IMR-90 (cell line): ENCODE measurements around the gene LZTS3. TPM values are rescaled to one million over a fixed set of nuclear protein-coding genes. Genes with fewer than 3 reads are reported as not detected.

Experiments
- ATAC-seq: fragments of 200-7000 bp; cut with Tn5 transposase; 2 replicates; pipeline ENCODE4 v1.9.1; 2020; ENCODE audit warnings: low read depth, mild to moderate bottlenecking, moderate library complexity
- BruUV-seq: library from RNA; stranded (reverse); fragments of 400-500 nt; replicated peaks from 2 replicates; lab custom pipeline; 2021; lab: Mats Ljungman, UMichigan
- CTCF ChIA-PET: fragments of 300-600 bp; formaldehyde crosslinking; extraction: SDS; loops from one replicate; lab custom pipeline; 2021; ENCODE audit warnings: antibody characterized with exemption; lab: Yijun Ruan, JAX
- POLR2A ChIA-PET: fragments of 300-600 bp; sonication (Branson Sonifier 250); formaldehyde crosslinking; loops from one replicate; lab custom pipeline; 2022; ENCODE audit warnings: antibody characterized with exemption; ENCODE audit not compliant: unreplicated experiment; lab: Charles Lee
- DNase-seq: peaks from one replicate; pipeline ENCODE4 v3.0.0; 2013
- H2AFZ ChIP-seq: replicated peaks from 2 replicates; pipeline ENCODE3; 2013; ENCODE audit warnings: low read length, mild to moderate bottlenecking; ENCODE audit not compliant: poor library complexity
- H2AK5ac ChIP-seq: 2 replicates; pipeline ENCODE4 v1.6.1; 2013; ENCODE audit warnings: low read depth, low read length, inconsistent platforms
- H2AK9ac ChIP-seq: replicated peaks from 2 replicates; pipeline ENCODE3; 2013; ENCODE audit warnings: mild to moderate bottlenecking, low read depth, low read length, moderate library complexity; ENCODE audit not compliant: poor library complexity
- H2BK120ac ChIP-seq: 2 replicates; pipeline ENCODE4 v1.6.1; 2013; ENCODE audit warnings: low read depth, low read length, inconsistent platforms
- H2BK15ac ChIP-seq: 3 replicates; pipeline ENCODE4 v1.6.1; 2013; ENCODE audit warnings: low read depth, low read length, inconsistent platforms
- H2BK20ac ChIP-seq: 2 replicates; pipeline ENCODE4 v1.6.1; 2013; ENCODE audit warnings: low read depth, mild to moderate bottlenecking, inconsistent platforms, low read length, moderate library complexity
- H2BK5ac ChIP-seq: 2 replicates; pipeline ENCODE4 v1.6.1; 2013; ENCODE audit warnings: mild to moderate bottlenecking, low read depth, low read length, inconsistent platforms; ENCODE audit not compliant: poor library complexity, severe bottlenecking
- H3K14ac ChIP-seq: replicated peaks from 2 replicates; pipeline ENCODE4 v1.6.1; 2013; ENCODE audit warnings: low read depth, low read length, inconsistent platforms
- H3K18ac ChIP-seq: 2 replicates; pipeline ENCODE4 v1.6.1; 2013; ENCODE audit warnings: low read depth, low read length, control low read depth
- H3K23ac ChIP-seq: 2 replicates; pipeline ENCODE4 v1.6.1; 2013; ENCODE audit warnings: low read depth, low read length, inconsistent platforms
- H3K27ac ChIP-seq: 2 replicates; pipeline ENCODE4 v1.5.1; 2013; ENCODE audit warnings: mild to moderate bottlenecking, control low read depth, low read length; ENCODE audit not compliant: insufficient read depth
- H3K27me3 ChIP-seq: 2 replicates; pipeline ENCODE4 v1.6.1; 2013; ENCODE audit warnings: low read length; ENCODE audit not compliant: control insufficient read depth, insufficient read depth
- H3K36me3 ChIP-seq: 2 replicates; pipeline ENCODE4 v1.6.1; 2013; ENCODE audit warnings: low read length, mixed read lengths; ENCODE audit not compliant: control insufficient read depth, insufficient read depth
- H3K4ac ChIP-seq: 2 replicates; pipeline ENCODE4 v1.6.1; 2013; ENCODE audit warnings: low read depth, low read length, inconsistent platforms
- H3K4me1 ChIP-seq: 2 replicates; pipeline ENCODE4 v1.6.1; 2013; ENCODE audit warnings: low read length, mixed read lengths; ENCODE audit not compliant: control insufficient read depth, insufficient read depth
- H3K4me2 ChIP-seq: 2 replicates; pipeline ENCODE4 v1.6.1; 2013; ENCODE audit warnings: low read depth, mild to moderate bottlenecking, control low read depth, low read length, moderate library complexity
- H3K4me3 ChIP-seq: 2 replicates; pipeline ENCODE4 v1.5.1; 2013; ENCODE audit warnings: low read depth, mild to moderate bottlenecking, control low read depth, low read length, moderate library complexity; ENCODE audit not compliant: insufficient read depth
- H3K56ac ChIP-seq: 2 replicates; pipeline ENCODE4 v1.6.1; 2013; ENCODE audit warnings: low read length, inconsistent platforms; ENCODE audit not compliant: insufficient read depth; ENCODE audit errors: extremely low read depth
- H3K79me1 ChIP-seq, 2 experiments: 2 replicates each; pipeline ENCODE4 v1.6.1; 2013; ENCODE audit warnings: low read length in 2 of 2, inconsistent platforms in 1 of 2, low read depth in 1 of 2
- H3K9ac ChIP-seq: 2 replicates; pipeline ENCODE4 v1.6.1; 2013; ENCODE audit warnings: low read depth, low read length, control low read depth
- H3K9me1 ChIP-seq: 2 replicates; pipeline ENCODE4 v1.6.1; 2013; ENCODE audit warnings: low read length, inconsistent platforms; ENCODE audit not compliant: insufficient read depth
- H3K9me3 ChIP-seq: 2 replicates; pipeline ENCODE4 v1.6.1; 2013; ENCODE audit warnings: low read length; ENCODE audit not compliant: control insufficient read depth, insufficient read depth
- H4K20me1 ChIP-seq: 2 replicates; pipeline ENCODE4 v1.6.1; 2013; ENCODE audit warnings: low read length, inconsistent platforms; ENCODE audit not compliant: insufficient read depth
- H4K5ac ChIP-seq: 2 replicates; pipeline ENCODE4 v1.6.1; 2013; ENCODE audit warnings: mild to moderate bottlenecking, low read depth, low read length, control low read depth
- H4K8ac ChIP-seq, 2 experiments: 2 replicates each; pipeline ENCODE4 v1.6.1; 2013; ENCODE audit warnings: low read depth in 2 of 2, low read length in 2 of 2, control low read depth in 1 of 2, inconsistent platforms in 1 of 2
- H4K91ac ChIP-seq: 2 replicates; pipeline ENCODE4 v1.6.1; 2013; ENCODE audit warnings: low read depth, low read length, inconsistent platforms; ENCODE audit not compliant: insufficient read depth
- MAFK ChIP-seq: IDR thresholded peaks from 2 replicates; pipeline ENCODE4 v1.6.1; 2012; ENCODE audit warnings: low read depth, low read length, improper control_type of control experiment
- NFE2L2 ChIP-seq: fragments of 150-350 bp; IDR thresholded peaks from 2 replicates; pipeline ENCODE4 v1.6.1; 2016; ENCODE audit warnings: low read depth, mild to moderate bottlenecking, low read length
- RAD21 ChIP-seq: IDR thresholded peaks from 2 replicates; pipeline ENCODE4 v1.6.1; 2012; ENCODE audit warnings: low read length, improper control_type of control experiment
- RCOR1 ChIP-seq: IDR thresholded peaks from 2 replicates; pipeline ENCODE4 v1.6.1; 2012; ENCODE audit warnings: mild to moderate bottlenecking, low read length, improper control_type of control experiment; ENCODE audit not compliant: insufficient replicate concordance
- RFX5 ChIP-seq: IDR thresholded peaks from 2 replicates; pipeline ENCODE4 v1.8.0; 2012; ENCODE audit warnings: low read depth, mild to moderate bottlenecking, low read length, moderate library complexity
- WGBS, 2 experiments: methylation state at CpG; one replicate each; pipeline versions ENCODE4 v1.1.5 to v1.1.7; 2013; ENCODE audit warnings: missing lambda C conversion rate in 2 of 2; ENCODE audit not compliant: insufficient read length in 1 of 2; ENCODE audit errors: extremely low coverage in 2 of 2; 5-methylcytosine and 5-hydroxymethylcytosine counted together
- dilution Hi-C: fragments of 300-500 bp; cut with HindIII; formaldehyde crosslinking; loops from one replicate; pipeline ENCODE4 v1.14.3; 2018; ENCODE audit warnings: low sequenced_read_pairs; ENCODE audit not compliant: unreplicated experiment
- in situ Hi-C: fragments of 300-500 bp; cut with MboI; formaldehyde crosslinking; loops from 3 replicates; pipeline ENCODE4 v1.14.3; 2019; ENCODE audit warnings: low sequenced_read_pairs, inconsistent platforms, mixed read lengths
- intact Hi-C: fragments of 100-400 bp; cut with micrococcal nuclease; formaldehyde crosslinking; loops from 2 replicates; pipeline ENCODE4 v1.10.0; 2022
- polyA plus RNA-seq, 3 experiments: library from polyadenylated mRNA; depleted of rRNA; stranded (reverse); fragments of >200 nt; gene quantifications; 2 replicates each; pipeline ENCODE4 v1.2.3, GENCODE V29; 2012; ENCODE audit warnings: low replicate concordance in 1 of 3
- total RNA-seq: library from RNA; depleted of rRNA; stranded (reverse); fragments of >200 nt; gene quantifications from 2 replicates; pipeline ENCODE4 v1.2.3, GENCODE V29; 2012

The LZTS3 gene
- total and polyA plus RNA-seq, 2 of the 4 experiments (the other 2 are of a cell fraction), result 1.4 to 3.2 TPM

DNA sequence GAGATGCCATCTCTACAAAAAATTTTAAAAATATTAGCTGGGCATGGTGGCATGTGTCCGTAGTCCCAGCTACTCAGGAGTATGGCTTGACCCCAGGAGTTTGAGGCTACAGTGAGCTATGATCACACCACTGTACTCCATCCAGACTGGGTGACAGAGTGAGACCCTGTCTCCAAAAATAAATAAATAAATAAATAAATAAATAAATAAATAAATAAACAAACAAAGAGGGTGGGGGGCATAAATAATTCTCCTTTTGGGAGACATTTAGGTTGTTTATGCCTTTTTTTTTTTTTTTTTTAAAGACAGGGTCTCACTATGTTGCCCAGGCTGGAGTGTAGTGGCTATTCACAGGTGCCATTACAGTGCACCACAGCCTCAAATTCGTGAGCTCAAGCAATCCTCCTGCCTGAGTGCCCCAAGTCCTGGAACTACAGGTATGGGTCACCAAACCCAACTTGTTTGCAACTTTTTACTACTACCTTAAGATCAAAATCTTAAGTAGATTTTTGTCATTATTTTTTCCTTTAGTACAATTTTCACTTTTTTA lies 43.2 kb downstream of the LZTS3 start:
- no CpG with 5 or more reads among the region's 2 CpGs for whole genome bisulfite sequencing, 2 experiments
- no peak overlapping the region for H2BK120ac ChIP-seq
- no TSS peak for BruUV-seq
- CTCF ChIA-PET, result interaction anchor here (1.3 kb wide), 1 partner anchor 12 kb away, joined by 5 read pairs; no protein-coding TSS in a partner anchor
- dilution Hi-C loops (no loop called here), intact Hi-C loops (no loop called here), in situ Hi-C loops (no loop called here)
- no peak overlapping the region for H3K56ac ChIP-seq
- H3K18ac ChIP-seq, result no peak overlapping the region
- H3K27ac ChIP-seq, result no peak overlapping the region
- no peak overlapping the region for H2AK5ac ChIP-seq
- no peak overlapping the region for H3K4me2 ChIP-seq
- TF ChIP-seq RAD21 (no peak), RCOR1 (no peak), RFX5 (no peak), NFE2L2 (no peak), MAFK (no peak)
- no peak overlapping the region for H3K4ac ChIP-seq
- H2AFZ ChIP-seq, result no peak overlapping the region
- H3K23ac ChIP-seq, result no peak overlapping the region
- POLR2A ChIA-PET, result no interaction called here
- H4K20me1 ChIP-seq, result peaks cover 12% of the 10 kb centered on the region; the same call in 1 of the 2 replicates
- H4K8ac ChIP-seq, result no peak overlapping the region
- no peak overlapping the region for H3K4me3 ChIP-seq
- H3K9ac ChIP-seq, result no peak overlapping the region
- ATAC-seq (no peak), DNase-seq (no peak)
- H3K14ac ChIP-seq, result no peak overlapping the region
- no peaks in the 10 kb centered on the region for H3K9me3 ChIP-seq
- peaks cover 2% of the 10 kb centered on the region; the same call in 1 of the 2 replicates for H3K36me3 ChIP-seq
- H2BK20ac ChIP-seq, result no peak overlapping the region
- H2BK15ac ChIP-seq, result no peak overlapping the region
- no peak overlapping the region for H2AK9ac ChIP-seq
- H4K5ac ChIP-seq, result no peak overlapping the region
- H3K9me1 ChIP-seq, result peaks cover 6% of the 10 kb centered on the region
- peaks cover 25 to 48% of the 10 kb centered on the region in 2 experiments for H3K79me1 ChIP-seq
- peaks cover 9% of the 10 kb centered on the region for H3K4me1 ChIP-seq
- H2BK5ac ChIP-seq, result no peak overlapping the region
- H3K27me3 ChIP-seq, result no peaks in the 10 kb centered on the region
- H4K91ac ChIP-seq, result no peak overlapping the region
